ENCODE results near the gene DRAM1.

DNA sequence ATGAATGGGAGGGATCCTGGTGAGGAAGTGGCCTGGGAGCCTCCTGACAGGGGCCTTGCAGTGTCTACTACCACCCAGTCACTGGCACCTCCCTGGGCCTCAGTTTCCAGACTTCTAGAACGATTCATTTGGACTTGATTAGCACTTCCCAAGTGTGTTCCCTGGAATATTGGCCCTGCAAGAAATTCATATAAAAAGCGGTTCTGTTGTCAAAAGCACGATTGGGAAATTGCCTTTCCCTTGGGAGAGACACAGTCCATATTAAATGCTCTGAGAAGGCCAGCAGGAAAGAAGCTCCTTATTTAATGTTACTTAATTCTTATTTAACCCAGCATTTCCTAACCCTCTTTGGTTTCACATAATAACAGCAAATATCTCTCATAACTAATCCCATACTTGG, 61.9 kb downstream of the DRAM1 start:
- TF ChIP-seq, protein P1, sequence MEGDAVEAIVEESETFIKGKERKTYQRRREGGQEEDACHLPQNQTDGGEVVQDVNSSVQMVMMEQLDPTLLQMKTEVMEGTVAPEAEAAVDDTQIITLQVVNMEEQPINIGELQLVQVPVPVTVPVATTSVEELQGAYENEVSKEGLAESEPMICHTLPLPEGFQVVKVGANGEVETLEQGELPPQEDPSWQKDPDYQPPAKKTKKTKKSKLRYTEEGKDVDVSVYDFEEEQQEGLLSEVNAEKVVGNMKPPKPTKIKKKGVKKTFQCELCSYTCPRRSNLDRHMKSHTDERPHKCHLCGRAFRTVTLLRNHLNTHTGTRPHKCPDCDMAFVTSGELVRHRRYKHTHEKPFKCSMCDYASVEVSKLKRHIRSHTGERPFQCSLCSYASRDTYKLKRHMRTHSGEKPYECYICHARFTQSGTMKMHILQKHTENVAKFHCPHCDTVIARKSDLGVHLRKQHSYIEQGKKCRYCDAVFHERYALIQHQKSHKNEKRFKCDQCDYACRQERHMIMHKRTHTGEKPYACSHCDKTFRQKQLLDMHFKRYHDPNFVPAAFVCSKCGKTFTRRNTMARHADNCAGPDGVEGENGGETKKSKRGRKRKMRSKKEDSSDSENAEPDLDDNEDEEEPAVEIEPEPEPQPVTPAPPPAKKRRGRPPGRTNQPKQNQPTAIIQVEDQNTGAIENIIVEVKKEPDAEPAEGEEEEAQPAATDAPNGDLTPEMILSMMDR (IDR thresholded peaks at IDR 0.05; ENCODE audit: insufficient read depth, low read depth, low read length): no peak
- no peak for TF ChIP-seq EZH2 (IDR thresholded peaks at IDR 0.05; ENCODE audit: insufficient read depth, low read length)
